HG03025 (cell line): ENCODE measurements around the gene MYLK.
"Not testable (repeated sequence)": the region's sequence is repeated elsewhere in the genome, so short reads cannot be mapped to it uniquely, and the experiment has no call there.

Experiments
- ATAC-seq: cut with Tn5 transposase; IDR thresholded peaks from one replicate; pipeline ENCODE4 v1.9.1; 2021; ENCODE audit warnings: mild to moderate bottlenecking, moderate library complexity; ENCODE audit not compliant: unreplicated experiment, low FRiP score

MYLK gene

GRCh38 chr3:123730829-123731228, 153.3 kb downstream of the MYLK start:
- no peak for ATAC-seq

- ATAC-seq = no peak
These were observed 155.1 kb downstream of the MYLK start for GRCh38 chr3:123728991-123729390.

- ATAC-seq = no peak
These were observed 156.1 kb downstream of the MYLK start for GRCh38 chr3:123728014-123728413.

- no peak for ATAC-seq
These were observed 158.3 kb downstream of the MYLK start for GRCh38 chr3:123725652-123726400.

GRCh38 chr3:123724306-123724705, 159.8 kb downstream of the MYLK start:
- no peak for ATAC-seq

GRCh38 chr3:123723522-123724168, 160.5 kb downstream of the MYLK start:
- no peak for ATAC-seq

DNA sequence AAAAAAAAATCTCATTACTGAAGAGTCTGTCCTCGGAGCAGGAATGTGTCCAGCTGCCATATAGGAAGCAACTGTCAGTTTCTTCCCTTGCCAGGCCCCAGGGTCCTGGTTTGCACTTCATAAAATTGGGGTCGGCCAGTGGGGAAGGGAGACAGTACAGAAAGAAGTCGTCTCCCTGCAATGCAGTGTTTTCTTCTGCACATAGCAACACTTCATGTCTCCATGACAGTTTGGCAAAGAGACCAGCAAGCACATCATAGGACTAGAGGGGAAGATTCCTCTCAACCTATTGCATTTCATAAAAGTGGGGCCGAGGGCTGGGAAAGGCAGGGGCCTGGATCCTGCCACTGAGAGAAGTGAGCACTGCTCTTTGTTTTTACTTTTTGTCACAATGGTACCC, 161.1 kb downstream of the MYLK start:
- ATAC-seq = no peak

- ATAC-seq = no peak
These were observed 161.7 kb downstream of the MYLK start for GRCh38 chr3:123722456-123722855.

DNA sequence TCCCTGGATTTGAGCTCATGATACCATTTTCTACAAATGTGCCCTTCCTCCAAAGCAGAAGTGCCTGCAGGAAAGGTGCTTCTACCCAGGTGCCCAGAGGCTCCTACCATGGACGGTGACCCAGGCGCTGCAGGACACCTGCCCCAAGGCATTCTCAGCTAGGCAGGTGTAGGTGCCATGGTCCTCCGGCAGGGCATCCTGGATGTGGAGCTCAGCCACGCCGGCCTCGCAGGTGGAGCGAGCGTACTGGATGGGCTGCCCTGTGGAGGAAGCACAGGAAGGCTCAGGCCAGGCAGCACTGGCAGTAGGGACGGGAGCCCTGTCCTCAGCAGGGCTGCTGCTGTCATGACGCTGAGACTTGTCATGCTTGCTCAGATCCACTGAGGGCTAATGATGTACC, 162.1 kb downstream of the MYLK start:
- ATAC-seq = no peak

DNA sequence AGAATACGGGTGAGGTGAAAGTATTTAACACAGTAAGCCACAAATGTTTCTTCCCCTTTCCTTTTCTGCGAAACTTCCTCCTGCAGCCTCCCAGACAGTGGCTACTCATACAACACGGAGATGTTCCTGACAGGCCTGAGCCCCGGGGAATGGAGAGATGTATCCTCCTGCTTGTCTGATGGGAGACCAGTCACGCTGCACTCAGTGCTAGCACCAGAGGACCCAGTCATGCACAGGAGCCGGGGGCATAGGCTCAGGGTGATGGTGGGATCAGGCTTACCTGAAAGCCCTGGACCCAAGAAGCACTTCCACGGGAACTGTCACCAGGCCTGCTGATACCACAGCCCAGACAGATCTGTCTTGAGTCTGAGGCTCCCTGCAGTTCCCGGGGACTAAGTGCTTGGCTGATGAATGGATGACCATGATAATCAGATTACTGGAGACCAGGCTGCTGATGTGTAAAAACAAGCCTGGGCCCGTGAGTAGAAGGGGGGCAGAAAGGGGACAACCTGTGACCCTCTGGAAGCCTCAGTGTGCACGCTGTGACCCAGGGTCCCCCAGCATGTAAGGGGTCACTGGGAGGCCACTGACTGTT, 162.9 kb downstream of the MYLK start:
- ATAC-seq = not testable (repeated sequence)

GRCh38 chr3:123720638-123721037, 163.5 kb downstream of the MYLK start:
- no peak for ATAC-seq

GRCh38 chr3:123719862-123720453, 164.2 kb downstream of the MYLK start:
- no peak for ATAC-seq

DNA sequence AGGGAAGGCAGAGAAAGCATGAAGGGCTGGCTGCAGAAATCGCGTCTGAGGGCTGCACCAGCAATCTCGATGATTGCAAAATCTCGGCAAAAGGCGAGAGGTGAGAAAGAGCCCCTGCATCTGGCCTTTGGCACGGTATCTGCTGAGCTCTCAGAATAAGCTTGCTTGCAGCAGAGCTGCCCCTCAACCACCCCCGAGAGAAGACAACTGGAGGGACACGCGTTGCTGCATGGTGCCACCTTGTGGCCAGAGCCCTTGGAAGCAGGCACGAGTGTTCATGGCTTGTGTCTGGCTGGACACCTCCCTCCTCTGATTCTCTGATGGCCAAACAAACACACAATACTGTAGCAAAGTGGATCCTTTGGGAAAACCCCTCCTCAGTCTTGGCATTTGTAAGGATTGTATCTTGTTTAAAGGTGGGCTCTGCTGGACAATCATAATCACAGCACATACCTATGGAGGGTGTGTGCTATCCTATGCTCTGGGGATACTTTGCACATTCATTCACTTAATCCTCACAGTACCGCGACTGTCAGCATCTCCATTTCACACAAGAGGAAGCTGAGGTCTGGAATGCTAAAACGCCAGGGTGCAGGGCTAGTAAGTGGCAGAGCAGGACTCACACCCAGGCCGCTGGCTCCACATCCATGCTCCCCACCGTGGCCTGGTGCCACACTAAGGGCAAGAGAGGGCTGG, 164.9 kb downstream of the MYLK start:
- not testable (repeated sequence) for ATAC-seq

DNA sequence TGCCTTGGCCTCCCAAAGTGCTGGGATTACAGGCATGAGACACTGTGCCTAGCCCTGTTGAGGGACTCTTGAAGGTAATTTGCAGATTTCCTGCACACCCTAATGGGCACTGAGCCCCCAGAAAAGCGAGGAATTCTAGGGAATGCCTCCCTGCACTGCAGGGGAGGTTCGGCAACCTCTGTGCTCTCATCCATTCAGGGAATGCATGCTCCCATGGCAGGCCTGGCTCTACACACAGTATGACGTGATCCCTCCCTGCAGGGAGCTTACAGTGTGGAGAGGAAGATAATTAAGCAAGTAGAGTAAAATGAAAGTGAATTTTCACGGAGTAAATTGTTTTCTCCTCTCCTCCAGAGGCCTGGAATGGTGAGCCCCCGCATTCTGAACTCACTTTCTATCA, 166.0 kb downstream of the MYLK start:
- ATAC-seq = no peak

DNA sequence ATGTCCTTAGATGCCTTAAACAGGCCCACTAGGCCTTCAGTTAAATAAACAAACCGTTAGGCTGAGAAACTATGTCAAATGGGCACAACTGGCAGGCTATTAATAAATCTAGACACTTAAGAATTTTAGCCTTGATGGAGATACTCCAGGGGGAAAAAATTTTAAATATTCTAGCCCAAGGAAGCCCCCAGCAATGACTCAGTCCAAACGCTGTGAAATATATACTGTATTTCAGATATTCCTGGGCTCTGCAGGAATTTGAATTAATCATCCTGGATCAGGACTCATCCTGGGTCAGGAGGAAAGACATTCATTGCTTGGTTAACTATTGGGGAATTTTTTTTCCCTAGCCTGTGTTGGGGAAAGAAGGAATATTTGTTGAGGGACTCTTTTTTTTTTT, 166.7 kb downstream of the MYLK start:
- not testable (repeated sequence) for ATAC-seq

DNA sequence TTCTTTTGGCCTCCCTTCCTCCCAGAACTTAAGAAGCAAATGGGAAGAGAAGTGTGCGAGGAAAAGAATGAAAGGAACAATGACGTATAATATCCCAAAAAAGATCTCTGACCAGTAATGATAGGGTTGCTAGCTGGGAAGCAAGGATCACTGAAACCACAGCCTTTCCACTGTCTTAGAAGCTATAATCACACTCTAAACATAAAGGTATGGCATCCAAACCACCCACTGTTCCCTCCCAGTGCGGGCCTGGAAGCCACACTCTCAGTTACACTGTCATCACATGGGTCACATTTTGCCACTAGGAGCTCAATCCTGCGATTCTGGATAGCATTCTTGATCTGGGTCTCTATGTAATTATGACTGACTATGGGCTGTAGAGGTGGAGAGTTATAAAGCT, 167.7 kb downstream of the MYLK start:
- ATAC-seq = no peak

- no peak for ATAC-seq
These were observed 170.9 kb downstream of the MYLK start for GRCh38 chr3:123713211-123713610.

DNA sequence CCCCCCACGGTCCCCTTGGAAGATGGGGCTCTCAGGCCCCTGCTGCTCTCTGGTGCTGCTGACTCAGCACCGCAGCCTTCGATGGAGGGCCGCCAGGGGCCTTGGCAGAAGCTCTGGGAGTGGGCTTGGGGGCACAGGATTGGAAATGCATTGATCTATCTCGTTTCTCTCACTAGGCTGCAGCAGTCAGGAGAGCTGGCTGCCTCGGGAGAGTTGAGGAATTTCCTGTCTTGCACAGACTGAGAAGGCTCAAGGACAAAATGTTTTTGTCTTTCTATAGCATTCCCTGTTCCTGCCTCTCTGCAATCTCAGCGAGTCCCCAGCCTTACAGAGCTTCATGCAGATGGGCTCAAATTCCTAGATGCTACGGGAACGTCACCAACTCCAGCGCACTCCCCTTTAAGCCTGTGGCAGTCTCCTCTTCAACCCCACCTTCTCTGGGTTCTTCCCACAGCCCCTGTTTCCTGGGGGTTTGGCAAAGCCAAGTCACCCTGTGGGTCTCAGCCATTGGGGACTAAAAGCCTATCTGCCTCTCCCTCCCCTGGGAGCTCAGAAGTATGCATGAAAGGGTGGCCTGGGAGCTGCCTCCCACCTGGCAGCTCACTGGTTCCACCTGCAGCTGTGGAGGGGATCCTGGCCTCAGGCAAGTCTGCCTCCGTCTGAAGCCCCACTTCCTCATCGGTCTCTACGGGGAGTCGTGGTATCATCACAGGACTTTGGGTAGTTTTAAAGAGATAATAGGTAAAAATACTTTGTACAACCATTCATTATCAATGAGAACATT, 171.9 kb downstream of the MYLK start:
- no peak for ATAC-seq

DNA sequence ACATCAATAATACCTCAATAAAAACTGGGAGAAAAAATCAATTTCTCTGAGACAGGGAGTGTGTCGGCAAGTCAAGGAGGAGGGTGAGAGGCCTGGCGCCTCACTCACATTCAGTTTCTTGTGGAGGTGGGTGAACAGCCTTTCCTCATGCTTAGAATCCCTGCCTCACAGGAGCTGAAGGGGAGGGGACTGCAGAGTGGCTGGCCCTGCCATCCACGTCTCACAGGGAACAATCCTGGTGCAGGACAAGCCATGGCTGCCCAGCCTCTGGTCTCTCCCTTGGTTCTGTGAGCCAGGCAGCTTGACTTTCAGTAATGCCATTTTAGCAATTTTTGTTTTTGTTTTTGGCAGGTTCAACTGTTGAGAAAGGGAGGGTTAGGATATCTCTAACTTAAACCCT, 172.8 kb downstream of the MYLK start:
- ATAC-seq = no peak

DNA sequence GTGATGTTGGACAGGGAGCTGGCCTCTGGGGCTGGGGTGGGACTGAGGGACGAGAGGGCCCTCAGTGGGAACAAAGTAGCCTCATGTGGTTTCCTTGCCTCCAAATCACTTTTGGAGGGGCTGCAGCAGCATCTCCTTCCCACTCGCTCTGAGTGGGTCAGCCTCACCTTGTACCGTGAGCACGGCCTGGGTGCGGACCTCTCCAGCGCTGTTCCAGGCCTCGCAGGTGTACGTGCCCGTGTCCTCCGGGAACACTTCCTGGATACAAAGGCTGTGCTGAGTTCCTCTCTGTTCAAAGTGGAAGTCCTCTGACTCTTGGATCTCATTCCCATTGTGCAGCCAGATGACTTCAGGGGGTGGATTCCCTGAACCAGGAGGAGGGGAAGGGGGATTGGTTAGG, 175.6 kb downstream of the MYLK start:
- no peak for ATAC-seq
